ENCODE results near the gene GFOD1.

The GFOD1 gene

DNA sequence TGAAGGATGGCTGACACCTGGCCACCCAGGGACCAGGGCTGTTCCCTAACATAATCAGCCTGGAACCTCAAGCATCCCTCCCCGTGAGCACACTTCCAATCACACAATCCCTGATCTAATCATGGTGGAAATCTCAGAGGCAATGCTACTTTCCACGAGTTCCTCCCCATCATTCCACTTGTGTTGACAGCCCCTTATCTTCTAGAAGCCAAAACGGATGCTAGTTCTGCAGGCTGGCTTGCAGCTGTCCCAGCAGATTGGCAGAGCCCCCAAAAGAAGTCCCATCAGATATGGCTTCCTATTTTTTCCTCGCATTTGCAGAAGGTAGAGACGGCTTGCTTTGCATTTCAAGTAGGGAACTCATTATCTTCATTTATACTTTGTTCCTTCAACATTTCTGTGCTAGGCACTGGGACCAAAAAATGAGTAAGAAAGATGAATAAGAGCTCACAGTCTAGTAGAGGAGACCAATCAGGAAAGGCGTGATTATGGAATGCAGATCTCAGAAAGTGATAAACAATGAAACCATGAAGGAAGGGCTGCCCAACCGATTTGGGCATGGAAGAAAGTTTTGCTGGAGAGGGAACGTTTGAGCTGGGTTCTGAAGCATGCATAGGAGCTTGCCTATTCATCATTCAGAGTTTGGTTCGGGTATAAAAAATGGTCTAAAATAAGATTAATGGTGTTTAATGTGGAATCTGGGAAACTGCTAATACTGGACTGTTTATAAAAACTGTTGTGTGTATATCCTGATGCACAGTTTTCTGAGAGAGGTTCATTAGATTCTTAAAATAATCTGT, 114.5 kb downstream of the GFOD1 start:
- Histone ChIP-seq H3K14ac (ENCODE audit: low read length) (no peak overlapping the region), H3K9ac (ENCODE audit: low read depth, low read length, poor library complexity) (no peak overlapping the region), H3K27ac (replicated peaks; ENCODE audit: low read length) (no peak overlapping the region), H3K9me3 (replicated peaks in 1 of 2; ENCODE audit: control insufficient read depth in 2 of 2, insufficient read depth in 1 of 2, low read depth in 1 of 2, low read length in 2 of 2) (peaks cover 0 to 3% of the 10 kb centered on the region in 2 donors), H3K4me1 (ENCODE audit: control insufficient read depth in 2 of 2, insufficient read depth in 1 of 2, low read depth in 1 of 2, low read length in 2 of 2) (peaks cover 3 to 10% of the 10 kb centered on the region in 2 donors), H2BK15ac (ENCODE audit: low read length) (no peak overlapping the region), H2AK5ac (ENCODE audit: low read depth, low read length) (peak overlapping the region; percentile 17), H2BK12ac (ENCODE audit: low read length) (no peak overlapping the region), H2BK120ac (ENCODE audit: low read depth, low read length) (no peak overlapping the region), H3K23ac (ENCODE audit: low read depth, low read length, poor library complexity) (no peak overlapping the region), H3K27me3 (ENCODE audit: control insufficient read depth in 3 of 3, insufficient read depth in 3 of 3, low read depth in 1 of 3, low read length in 3 of 3) (no peaks in the 10 kb centered on the region), H3K4me2 (ENCODE audit: insufficient read depth, low read length, poor library complexity, severe bottlenecking) (no peak overlapping the region), H2BK5ac (ENCODE audit: low read length) (no peak overlapping the region), H3K4me3 (ENCODE audit: low read length in 2 of 2) (no peak overlapping the region), H3K18ac (ENCODE audit: low read length) (no peak overlapping the region), H4K91ac (ENCODE audit: low read depth, low read length, poor library complexity) (no peak overlapping the region), H4K8ac (ENCODE audit: low read depth, low read length) (no peak overlapping the region), H3K79me1 (ENCODE audit: low read depth, low read length) (no peaks in the 10 kb centered on the region), H2AFZ (ENCODE audit: low read length) (peak overlapping the region; percentile 4), H3K36me3 (replicated peaks in 1 of 2; ENCODE audit: control insufficient read depth in 2 of 2, insufficient read depth in 2 of 2, low read length in 2 of 2) (no peaks in the 10 kb centered on the region), H3K4ac (ENCODE audit: low read length) (no peak overlapping the region)
- no CpG with 5 or more reads among the region's 9 CpGs for WGBS, 2 donors (ENCODE audit: extremely low coverage in 2 of 2, insufficient read length in 2 of 2, insufficient replicate concordance in 1 of 2)
- no peak for DNase-seq (ENCODE audit: low spot score)

GRCh38 chr6:13372076-13372475, 115.3 kb downstream of the GFOD1 start:
- H3K14ac ChIP-seq (ENCODE audit: low read length): no peak overlapping the region
- H3K23ac ChIP-seq (ENCODE audit: low read depth, low read length, poor library complexity): no peak overlapping the region
- no CpG with 5 or more reads among the region's 6 CpGs for WGBS, 2 donors (ENCODE audit: extremely low coverage in 2 of 2, insufficient read length in 2 of 2, insufficient replicate concordance in 1 of 2)
- H3K27ac ChIP-seq (replicated peaks; ENCODE audit: low read length): no peak overlapping the region
- H2BK120ac ChIP-seq (ENCODE audit: low read depth, low read length): no peak overlapping the region
- no peak overlapping the region for H2BK12ac ChIP-seq (ENCODE audit: low read length)
- no peak overlapping the region for H4K91ac ChIP-seq (ENCODE audit: low read depth, low read length, poor library complexity)
- peak overlapping the region; percentile 79 for H2AFZ ChIP-seq (ENCODE audit: low read length)
- no peaks in the 10 kb centered on the region for H3K79me1 ChIP-seq (ENCODE audit: low read depth, low read length)
- peaks cover 0 to under 1% of the 10 kb centered on the region in 2 donors for H3K9me3 ChIP-seq (replicated peaks in 1 of 2; ENCODE audit: control insufficient read depth in 2 of 2, insufficient read depth in 1 of 2, low read depth in 1 of 2, low read length in 2 of 2)
- peak overlapping the region; percentile 17 for H2AK5ac ChIP-seq (ENCODE audit: low read depth, low read length)
- no peaks in the 10 kb centered on the region for H3K27me3 ChIP-seq (ENCODE audit: control insufficient read depth in 3 of 3, insufficient read depth in 3 of 3, low read depth in 1 of 3, low read length in 3 of 3)
- no peak overlapping the region for H3K9ac ChIP-seq (ENCODE audit: low read depth, low read length, poor library complexity)
- H4K8ac ChIP-seq (ENCODE audit: low read depth, low read length): no peak overlapping the region
- no peak overlapping the region for H3K4me2 ChIP-seq (ENCODE audit: insufficient read depth, low read length, poor library complexity, severe bottlenecking)
- no peak for DNase-seq (ENCODE audit: low spot score)
- H3K18ac ChIP-seq (ENCODE audit: low read length): no peak overlapping the region
- no peak overlapping the region for H2BK15ac ChIP-seq (ENCODE audit: low read length)
- H3K4me1 ChIP-seq (ENCODE audit: control insufficient read depth in 2 of 2, insufficient read depth in 1 of 2, low read depth in 1 of 2, low read length in 2 of 2): peaks cover 8 to 16% of the 10 kb centered on the region in 2 donors
- H3K4me3 ChIP-seq (ENCODE audit: low read length in 2 of 2): no peak overlapping the region
- H2BK5ac ChIP-seq (ENCODE audit: low read length): no peak overlapping the region
- H3K4ac ChIP-seq (ENCODE audit: low read length): no peak overlapping the region
- no peaks in the 10 kb centered on the region for H3K36me3 ChIP-seq (replicated peaks in 1 of 2; ENCODE audit: control insufficient read depth in 2 of 2, insufficient read depth in 2 of 2, low read length in 2 of 2)

DNA sequence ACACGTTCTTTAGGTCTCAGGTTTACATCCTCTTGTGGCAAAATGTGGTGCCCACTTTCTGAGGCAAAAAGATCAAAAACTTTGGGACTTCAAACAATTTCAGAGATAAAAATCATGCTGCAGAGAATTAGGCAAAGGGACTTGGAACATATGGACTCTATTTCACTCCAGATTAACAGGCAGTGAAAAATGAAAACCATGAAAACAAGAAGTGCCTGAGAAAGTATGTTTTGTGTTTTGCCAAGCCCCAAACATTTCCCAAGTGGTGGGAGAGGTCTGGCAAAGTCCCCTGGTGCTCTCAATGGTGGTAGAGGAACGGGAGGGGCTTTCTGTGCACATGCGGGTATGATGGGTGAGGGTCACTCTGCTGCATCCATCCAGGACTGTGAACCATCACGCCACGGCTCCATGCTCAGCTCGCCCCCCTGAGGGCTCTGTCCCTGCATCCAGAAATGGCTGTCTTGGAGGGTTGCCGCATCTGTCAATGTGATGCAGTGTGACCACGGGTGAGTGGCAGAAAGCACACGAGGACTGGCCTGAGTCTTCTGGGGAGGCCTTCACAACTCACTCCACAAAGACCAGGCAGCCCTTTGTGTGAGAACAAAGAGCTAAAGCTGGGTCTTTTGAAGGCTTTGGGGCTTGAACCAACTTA, 115.9 kb downstream of the GFOD1 start:
- no peak overlapping the region for H2AK5ac ChIP-seq (ENCODE audit: low read depth, low read length)
- H2BK12ac ChIP-seq (ENCODE audit: low read length): no peak overlapping the region
- H3K14ac ChIP-seq (ENCODE audit: low read length): no peak overlapping the region
- H2BK5ac ChIP-seq (ENCODE audit: low read length): no peak overlapping the region
- no peak overlapping the region for H3K4me3 ChIP-seq (ENCODE audit: low read length in 2 of 2)
- no peak overlapping the region for H3K4me2 ChIP-seq (ENCODE audit: insufficient read depth, low read length, poor library complexity, severe bottlenecking)
- DNase-seq (ENCODE audit: low spot score): no peak
- no peaks in the 10 kb centered on the region for H3K27me3 ChIP-seq (ENCODE audit: control insufficient read depth in 3 of 3, insufficient read depth in 3 of 3, low read depth in 1 of 3, low read length in 3 of 3)
- H2BK120ac ChIP-seq (ENCODE audit: low read depth, low read length): no peak overlapping the region
- H3K4ac ChIP-seq (ENCODE audit: low read length): no peak overlapping the region
- H2AFZ ChIP-seq (ENCODE audit: low read length): peak overlapping the region; percentile 79
- no peak overlapping the region for H4K91ac ChIP-seq (ENCODE audit: low read depth, low read length, poor library complexity)
- H3K27ac ChIP-seq (replicated peaks; ENCODE audit: low read length): no peak overlapping the region
- no peak overlapping the region for H2BK15ac ChIP-seq (ENCODE audit: low read length)
- H4K8ac ChIP-seq (ENCODE audit: low read depth, low read length): no peak overlapping the region
- H3K18ac ChIP-seq (ENCODE audit: low read length): peak overlapping the region; percentile 23
- no peaks in the 10 kb centered on the region for H3K9me3 ChIP-seq (replicated peaks in 1 of 2; ENCODE audit: control insufficient read depth in 2 of 2, insufficient read depth in 1 of 2, low read depth in 1 of 2, low read length in 2 of 2)
- H3K79me1 ChIP-seq (ENCODE audit: low read depth, low read length): no peaks in the 10 kb centered on the region
- H3K9ac ChIP-seq (ENCODE audit: low read depth, low read length, poor library complexity): no peak overlapping the region
- no peaks in the 10 kb centered on the region for H3K36me3 ChIP-seq (replicated peaks in 1 of 2; ENCODE audit: control insufficient read depth in 2 of 2, insufficient read depth in 2 of 2, low read length in 2 of 2)
- no peak overlapping the region for H3K23ac ChIP-seq (ENCODE audit: low read depth, low read length, poor library complexity)
- WGBS, 2 donors (ENCODE audit: extremely low coverage in 2 of 2, insufficient read length in 2 of 2, insufficient replicate concordance in 1 of 2): no CpG with 5 or more reads among the region's 9 CpGs
- peaks cover 8 to 16% of the 10 kb centered on the region in 2 donors for H3K4me1 ChIP-seq (ENCODE audit: control insufficient read depth in 2 of 2, insufficient read depth in 1 of 2, low read depth in 1 of 2, low read length in 2 of 2)

GRCh38 chr6:13370623-13371022, 116.8 kb downstream of the GFOD1 start:
- WGBS, 2 donors (ENCODE audit: extremely low coverage in 2 of 2, insufficient read length in 2 of 2, insufficient replicate concordance in 1 of 2): no CpG with 5 or more reads among the region's 5 CpGs
- no peak overlapping the region for H2AK5ac ChIP-seq (ENCODE audit: low read depth, low read length)
- DNase-seq (ENCODE audit: low spot score): no peak
- H3K4me1 ChIP-seq (ENCODE audit: control insufficient read depth in 2 of 2, insufficient read depth in 1 of 2, low read depth in 1 of 2, low read length in 2 of 2): peaks cover 8 to 16% of the 10 kb centered on the region in 2 donors
- no peak overlapping the region for H3K4me3 ChIP-seq (ENCODE audit: low read length in 2 of 2)
- H2BK120ac ChIP-seq (ENCODE audit: low read depth, low read length): no peak overlapping the region
- no peak overlapping the region for H3K4me2 ChIP-seq (ENCODE audit: insufficient read depth, low read length, poor library complexity, severe bottlenecking)
- H3K14ac ChIP-seq (ENCODE audit: low read length): no peak overlapping the region
- no peaks in the 10 kb centered on the region for H3K36me3 ChIP-seq (replicated peaks in 1 of 2; ENCODE audit: control insufficient read depth in 2 of 2, insufficient read depth in 2 of 2, low read length in 2 of 2)
- no peak overlapping the region for H3K9ac ChIP-seq (ENCODE audit: low read depth, low read length, poor library complexity)
- no peak overlapping the region for H3K27ac ChIP-seq (replicated peaks; ENCODE audit: low read length)
- H3K4ac ChIP-seq (ENCODE audit: low read length): no peak overlapping the region
- no peak overlapping the region for H4K91ac ChIP-seq (ENCODE audit: low read depth, low read length, poor library complexity)
- H3K79me1 ChIP-seq (ENCODE audit: low read depth, low read length): no peaks in the 10 kb centered on the region
- no peaks in the 10 kb centered on the region for H3K9me3 ChIP-seq (replicated peaks in 1 of 2; ENCODE audit: control insufficient read depth in 2 of 2, insufficient read depth in 1 of 2, low read depth in 1 of 2, low read length in 2 of 2)
- no peak overlapping the region for H4K8ac ChIP-seq (ENCODE audit: low read depth, low read length)
- H2BK12ac ChIP-seq (ENCODE audit: low read length): no peak overlapping the region
- no peak overlapping the region for H3K23ac ChIP-seq (ENCODE audit: low read depth, low read length, poor library complexity)
- H2AFZ ChIP-seq (ENCODE audit: low read length): no peak overlapping the region
- no peak overlapping the region for H2BK15ac ChIP-seq (ENCODE audit: low read length)
- H2BK5ac ChIP-seq (ENCODE audit: low read length): no peak overlapping the region
- H3K27me3 ChIP-seq (ENCODE audit: control insufficient read depth in 3 of 3, insufficient read depth in 3 of 3, low read depth in 1 of 3, low read length in 3 of 3): no peaks in the 10 kb centered on the region
- no peak overlapping the region for H3K18ac ChIP-seq (ENCODE audit: low read length)

Measured in neuronal stem cell (in vitro differentiated cells).